NCI-H2029 treated with DMSO at 0.1 percent for 48 hours (cell line): ENCODE data around the gene DOCK9.

ENCODE experiments used
- DNase-seq: peaks from one replicate; lab custom pipeline; 2025; lab: John Stamatoyannopoulos, UW

The DOCK9 gene

DNA sequence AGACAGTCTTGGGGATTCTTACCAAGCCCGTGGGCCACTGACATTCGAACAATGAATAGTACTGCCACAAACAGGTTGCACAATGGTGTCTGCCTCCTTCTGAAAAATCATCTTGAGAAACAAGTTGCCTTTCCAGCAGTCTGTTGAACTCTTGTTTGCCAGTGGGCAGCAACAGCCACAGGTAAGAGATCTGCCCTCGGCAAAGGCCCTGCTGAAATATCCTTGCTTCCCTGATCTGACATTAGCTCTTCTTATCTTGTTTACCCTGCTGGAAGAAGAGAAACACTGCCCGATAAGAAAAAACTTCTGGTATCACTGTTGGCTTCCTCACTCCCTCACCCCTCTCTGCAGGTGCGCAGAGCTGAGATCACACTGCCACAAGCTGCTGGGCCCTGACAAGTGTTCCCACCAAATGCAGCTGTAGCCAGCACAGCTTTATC, 2.0 kb downstream of the DOCK9 start:
- DNase-seq: no peak

DNA sequence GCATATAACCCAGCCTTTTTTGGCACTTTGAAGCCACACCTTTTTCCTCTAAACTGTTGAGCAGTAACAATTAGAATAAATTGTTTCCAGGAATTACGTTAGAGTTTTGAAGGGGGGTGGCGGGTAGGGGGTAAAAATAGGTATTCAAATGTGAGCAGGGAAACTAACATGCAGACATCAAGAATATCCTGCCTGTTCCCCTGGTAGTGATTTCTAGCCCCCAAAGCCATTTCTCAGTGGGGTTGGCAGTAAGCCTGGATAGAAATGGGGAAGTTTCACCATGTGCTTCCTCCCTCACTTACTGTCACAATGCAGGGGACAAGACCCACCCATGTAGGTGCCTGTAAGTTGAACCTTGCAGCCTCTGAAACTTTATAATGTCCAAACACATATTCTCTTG, 3.8 kb downstream of the DOCK9 start:
- DNase-seq: no peak

DNA sequence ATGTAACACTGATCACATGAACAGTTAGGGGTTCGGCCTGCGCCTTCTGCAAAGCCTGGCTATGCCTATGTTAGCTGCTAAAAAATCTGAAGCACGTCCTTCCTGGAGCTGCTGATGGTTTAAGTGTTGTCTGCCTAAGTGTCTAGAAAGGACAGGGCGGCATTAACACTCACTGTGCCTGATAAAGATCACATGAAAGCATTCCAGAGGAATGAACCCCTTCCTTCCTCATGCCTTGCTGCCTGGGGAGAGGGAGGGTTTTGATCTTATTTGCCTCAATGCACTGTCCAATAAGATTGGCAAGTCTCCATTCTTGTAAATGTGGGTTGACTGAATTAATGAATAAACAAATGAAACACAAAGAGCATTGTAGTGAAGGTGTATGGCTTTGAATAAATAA, 5.2 kb downstream of the DOCK9 start:
- DNase-seq: no peak

DNA sequence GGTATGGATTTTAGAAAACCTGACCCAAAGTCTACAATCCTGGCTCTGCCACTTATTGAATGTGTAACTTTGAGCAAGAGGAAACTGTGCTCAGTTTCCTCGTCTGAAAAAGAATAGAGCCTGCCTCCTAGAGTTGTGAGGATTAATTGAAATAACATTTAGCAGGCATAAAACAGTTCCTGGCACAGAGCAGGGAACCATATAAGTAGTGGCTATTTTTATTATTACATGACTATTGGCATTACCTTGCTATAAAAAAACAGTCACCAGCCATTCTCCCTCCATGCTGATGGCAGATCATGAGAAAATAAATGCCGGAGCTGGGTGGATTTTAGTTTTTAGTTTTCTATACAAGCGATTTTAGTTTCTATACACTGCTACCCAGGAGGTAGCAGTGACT, 5.8 kb downstream of the DOCK9 start:
- no peak for DNase-seq

DNA sequence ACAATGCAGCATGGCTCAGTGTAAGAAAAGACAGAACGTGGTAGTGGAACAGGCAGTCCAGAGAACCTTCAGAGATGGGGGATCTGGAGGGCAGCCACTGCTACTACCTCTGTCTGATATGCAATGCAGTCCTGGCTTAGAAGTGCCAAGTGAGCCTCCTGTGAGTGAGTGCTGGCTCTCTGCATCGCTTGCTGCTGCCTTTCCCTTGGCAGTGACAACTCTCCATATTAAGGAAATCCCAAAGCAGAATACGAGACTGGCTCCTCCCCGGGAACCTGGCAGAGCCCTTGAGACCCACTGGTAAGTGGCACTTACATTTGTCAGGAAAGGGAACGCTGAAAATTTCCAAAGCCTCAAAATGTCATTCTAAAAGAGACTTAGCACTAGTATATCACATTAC, 7.5 kb downstream of the DOCK9 start:
- DNase-seq: no peak

DNA sequence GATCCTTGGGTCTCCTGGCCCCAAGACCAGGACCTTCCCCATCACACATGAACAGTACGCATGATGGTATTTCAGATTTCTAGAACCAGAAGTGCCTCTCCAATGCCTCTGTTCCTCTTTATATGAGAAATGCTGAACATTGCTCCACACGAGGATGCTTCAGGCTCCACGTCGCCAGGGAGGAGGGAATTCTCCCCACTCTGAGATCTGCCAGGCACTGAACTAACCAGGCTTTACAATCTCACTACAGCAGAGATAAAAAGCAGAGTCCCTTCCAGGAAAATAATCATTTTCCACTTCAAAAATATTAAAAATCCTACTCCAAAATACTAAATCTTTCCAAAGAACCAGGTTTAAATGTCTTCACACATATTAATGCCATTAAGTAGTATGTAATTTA, 10.4 kb downstream of the DOCK9 start:
- DNase-seq: no peak

DNA sequence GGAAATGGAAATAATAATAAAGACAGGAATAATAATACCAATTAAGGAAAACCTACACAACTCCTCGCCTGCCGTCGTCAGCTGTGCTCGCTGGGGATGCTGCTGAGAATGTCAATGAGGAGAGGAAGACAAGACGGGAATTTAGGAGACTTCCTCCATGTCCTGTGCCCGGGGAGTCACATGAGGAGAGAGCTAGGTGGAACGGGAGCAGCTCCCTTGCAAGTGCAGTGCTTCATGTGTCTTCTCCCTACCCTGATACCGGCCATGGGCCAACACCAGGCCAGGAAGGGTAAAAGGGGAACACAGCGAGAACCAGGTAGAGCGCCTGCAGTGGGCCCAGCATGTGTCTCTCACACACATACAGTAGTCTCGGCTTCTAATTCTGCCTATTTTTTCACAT, 11.8 kb downstream of the DOCK9 start:
- DNase-seq: no peak

DNA sequence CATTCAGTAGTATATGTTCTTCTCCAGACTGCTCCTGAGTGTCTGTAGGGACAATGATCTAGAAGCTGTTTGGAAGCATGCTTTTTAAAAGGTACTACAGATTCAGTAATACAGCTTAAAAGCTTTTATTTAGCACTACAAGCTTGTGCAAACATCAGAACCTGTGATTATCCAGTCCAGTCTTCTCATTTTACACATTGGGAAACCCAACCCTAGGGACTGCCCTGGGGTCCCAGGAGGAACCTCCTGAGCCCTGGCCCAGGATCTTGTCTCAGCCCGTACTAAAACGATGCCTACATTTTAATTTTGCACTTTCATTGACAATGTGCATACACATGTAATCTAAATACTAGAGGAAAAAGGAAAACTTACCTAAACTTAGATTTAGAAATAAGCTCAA, 12.5 kb downstream of the DOCK9 start:
- DNase-seq: no peak

DNA sequence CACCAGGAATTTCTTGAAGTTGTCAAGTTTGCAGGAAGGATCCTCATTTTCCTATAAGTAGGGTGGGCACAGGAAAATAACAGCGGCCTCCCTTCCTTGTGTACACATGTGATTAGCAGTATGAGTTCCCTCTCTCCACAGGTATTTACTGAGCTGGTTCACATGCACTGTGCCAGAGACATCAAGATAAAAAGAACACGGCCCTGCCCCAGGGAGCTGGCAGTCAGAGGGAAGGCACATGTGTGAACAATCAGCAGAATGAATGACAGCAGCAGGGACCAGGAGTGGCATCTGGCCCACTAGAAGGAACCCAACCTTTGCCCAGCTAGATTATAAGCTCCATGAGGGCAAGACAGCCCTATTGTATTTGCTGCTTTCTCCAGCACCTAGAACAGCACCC, 13.9 kb downstream of the DOCK9 start:
- no peak for DNase-seq

DNA sequence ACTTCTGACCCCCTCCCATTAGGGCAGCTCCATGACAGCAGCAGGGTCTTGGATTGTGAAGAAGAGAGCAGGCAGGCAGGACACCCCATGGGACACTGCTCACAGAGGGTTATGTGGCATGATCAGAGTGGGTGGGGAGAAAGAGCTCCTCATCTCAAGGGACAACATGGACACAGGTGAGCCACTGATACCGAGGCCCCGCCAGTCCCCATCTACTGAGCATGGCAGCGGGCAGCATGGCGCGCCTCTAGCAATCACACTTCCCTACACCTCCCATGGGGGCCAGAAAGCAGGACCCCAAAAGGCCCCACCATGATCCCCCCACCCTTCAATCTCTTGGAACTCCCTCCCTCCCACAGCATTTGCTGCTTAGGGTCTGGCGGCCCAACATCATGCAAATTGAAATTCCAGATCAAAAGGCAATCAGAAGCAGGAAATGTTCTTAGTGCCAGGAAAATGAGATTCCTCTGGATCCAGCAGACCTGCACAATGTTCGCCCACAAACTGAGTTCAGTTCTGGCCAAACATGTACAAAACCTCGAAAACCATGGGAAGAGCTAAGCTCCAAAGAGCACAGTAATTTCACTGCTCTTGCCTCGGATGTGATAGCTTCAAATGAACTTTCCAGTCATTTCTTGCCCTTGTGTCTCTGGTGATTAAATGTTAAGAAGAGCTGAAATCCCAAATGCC, 14.8 kb downstream of the DOCK9 start:
- DNase-seq: no peak

DNA sequence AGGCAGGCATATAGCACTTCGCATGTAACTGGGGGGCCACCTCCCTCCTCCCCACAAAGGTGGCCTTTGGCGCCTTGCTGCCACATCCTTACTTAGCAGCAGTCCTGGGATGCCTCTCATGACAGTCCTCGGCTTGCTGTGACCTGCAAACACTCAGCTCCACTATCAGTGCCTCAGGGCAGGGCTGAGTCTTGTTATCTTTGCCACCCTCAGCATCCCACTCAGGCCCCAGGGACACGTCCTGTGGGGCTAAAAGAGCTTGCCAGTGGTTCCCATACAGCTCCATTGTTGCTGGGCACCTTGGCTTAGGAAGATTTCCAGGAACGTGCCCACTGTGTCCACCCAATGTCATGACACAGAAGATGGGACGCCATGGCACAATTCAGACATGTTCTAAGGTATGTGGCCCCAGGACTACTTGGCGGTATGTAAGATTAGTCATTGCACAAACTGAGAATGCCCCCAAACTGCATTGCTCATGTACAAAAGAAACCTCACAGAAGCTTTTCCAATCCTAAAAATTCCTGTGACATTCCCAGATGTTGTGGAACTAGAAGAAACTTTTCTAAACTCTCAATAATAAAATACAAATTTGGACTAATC, 16.3 kb downstream of the DOCK9 start:
- DNase-seq: no peak

DNA sequence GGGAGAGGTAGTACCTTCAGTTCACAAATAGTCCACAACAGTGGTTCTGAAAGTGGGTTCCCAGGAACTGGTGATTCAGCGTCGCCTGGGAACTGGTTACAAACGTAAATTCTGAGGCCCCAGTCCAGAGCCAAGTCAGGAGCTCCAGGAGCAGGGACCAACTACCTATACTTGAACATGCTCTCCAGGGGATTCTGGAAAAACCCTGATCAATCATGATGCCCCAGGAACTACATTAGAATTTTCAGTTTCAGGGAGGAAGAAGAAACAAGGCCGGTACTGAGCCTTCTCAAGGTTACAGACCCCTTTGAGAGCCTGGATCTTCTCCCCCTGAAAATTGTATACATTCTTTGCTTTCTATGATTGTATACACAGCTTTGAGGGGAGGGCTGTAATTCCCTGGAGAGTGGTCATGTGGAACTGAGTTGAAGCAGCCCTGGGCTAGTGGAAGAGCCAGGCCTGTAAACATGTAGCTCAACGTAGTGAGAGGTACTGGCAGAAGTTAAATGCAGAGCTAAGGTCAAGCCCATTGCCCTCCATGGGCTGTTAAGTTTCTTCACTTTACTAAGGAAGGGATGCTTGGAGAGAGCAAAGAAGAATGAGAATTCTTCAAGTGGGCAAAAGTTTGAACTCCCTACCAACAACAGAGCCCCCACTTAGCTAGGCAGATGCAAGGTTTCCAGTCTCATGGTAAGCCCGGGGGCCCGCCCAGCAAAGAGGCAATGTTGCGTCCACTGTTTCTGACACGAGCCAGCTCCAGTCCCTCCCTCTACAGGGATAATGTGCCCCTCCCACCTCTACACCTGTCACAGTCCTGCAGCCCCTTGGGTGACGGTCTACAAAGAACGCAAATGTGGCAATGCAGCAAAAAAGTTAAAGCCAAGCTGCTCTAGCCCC, 17.0 kb downstream of the DOCK9 start:
- no peak for DNase-seq

DNA sequence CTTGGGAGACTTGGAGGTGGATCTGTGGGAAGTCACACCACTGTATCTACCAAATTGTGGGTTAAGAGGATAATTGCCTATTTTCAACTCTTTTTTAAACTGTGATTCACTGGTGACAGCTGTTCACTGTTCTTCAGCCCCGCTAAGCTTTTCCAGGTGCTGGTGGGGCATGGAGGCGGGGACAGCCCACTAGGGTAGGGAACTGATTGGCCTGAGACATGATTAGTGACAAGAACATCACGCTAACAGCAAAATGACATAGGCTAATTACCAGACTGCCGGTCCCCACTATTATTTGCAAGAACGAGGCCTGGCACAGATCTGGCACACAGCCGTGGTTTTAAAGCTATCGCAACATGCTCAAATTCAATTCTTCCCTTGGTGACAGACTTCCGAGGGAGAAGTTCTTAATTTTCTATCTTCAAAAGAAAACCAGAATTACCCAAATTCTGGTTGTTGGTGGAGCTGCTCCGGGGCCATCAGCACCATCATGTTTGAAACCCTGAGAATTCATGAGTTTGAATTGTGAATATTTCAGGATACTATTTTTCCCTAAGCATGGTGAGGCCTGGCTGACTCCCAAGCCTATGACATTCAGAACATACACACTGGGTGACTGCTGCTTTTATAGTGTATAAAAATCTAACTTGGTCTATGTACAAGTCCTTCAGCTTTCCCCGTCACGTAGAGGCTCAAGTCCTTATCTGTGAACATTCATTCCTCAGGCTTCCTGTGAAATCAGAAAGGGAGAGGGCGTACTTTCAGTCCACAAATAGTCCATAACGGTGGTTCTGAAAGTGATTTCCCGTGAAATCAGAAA, 17.9 kb downstream of the DOCK9 start:
- no peak for DNase-seq

DNA sequence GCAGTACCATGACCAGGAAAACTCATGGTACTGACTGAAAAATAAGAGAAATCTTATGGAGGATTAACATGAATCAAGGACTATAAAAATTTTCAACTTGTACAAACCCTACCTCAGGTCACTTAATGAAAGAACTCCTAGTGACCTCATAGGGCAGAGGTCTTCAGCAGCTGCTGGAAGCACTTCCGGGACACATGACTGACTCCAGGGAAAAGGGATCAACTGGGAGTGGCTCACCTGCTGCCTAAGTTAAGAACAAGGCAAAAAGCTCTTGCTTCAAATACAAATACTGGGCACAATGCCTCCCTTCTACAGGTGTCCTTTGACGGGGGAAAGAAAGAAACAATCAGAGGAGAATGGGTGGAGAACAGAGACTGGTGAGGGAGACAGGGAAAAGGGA, 18.6 kb downstream of the DOCK9 start:
- no peak for DNase-seq

DNA sequence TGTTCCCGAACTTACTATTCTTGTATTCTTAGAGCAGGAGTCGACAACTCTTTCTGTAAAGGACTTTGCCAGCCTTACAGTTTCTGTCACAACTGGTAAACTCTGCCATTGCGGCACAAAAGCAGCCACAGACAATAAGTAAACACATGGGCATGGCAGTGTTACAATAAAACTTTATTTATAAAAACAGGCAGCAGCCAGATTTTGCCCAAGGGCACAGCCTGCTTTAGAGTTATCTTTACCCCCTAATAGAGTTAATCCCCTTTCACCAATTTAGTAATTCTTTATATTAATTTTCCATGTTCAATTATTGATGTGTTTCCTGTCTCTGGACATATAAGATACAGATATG, 19.4 kb downstream of the DOCK9 start:
- no peak for DNase-seq

DNA sequence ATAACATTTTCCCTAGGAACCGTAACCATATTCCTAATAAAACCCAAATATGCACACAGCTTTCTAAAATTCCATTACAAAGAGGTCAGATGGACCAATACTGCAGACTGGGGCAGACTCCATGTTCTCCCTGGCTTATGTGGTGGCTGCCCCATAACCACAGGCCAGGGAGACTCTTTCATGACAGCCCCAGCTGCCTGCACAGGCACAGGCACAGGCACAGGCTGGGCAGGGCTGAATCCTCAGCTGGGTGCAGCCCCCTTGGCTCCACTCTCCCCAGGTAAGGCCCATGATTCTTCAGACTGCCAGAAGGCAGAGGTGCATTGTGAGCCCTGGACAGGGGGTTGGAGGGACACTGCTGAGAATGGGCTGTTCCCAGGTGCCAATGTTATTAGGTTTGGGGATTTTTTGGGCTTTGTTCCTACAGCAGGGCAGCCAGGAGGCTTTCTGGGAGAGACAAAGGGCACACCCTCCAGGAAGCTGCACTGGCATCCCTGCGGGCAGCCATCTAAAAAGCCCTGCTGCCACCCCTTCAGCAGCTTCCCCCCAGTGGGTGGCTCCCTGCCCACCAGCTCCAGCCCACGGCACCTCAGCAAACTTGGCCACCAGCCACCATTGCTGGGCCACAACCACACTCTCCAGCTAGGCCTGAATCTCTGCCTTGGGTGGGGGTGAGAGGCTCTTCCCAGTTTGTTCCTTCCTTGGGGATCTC, 20.0 kb downstream of the DOCK9 start:
- no peak for DNase-seq

DNA sequence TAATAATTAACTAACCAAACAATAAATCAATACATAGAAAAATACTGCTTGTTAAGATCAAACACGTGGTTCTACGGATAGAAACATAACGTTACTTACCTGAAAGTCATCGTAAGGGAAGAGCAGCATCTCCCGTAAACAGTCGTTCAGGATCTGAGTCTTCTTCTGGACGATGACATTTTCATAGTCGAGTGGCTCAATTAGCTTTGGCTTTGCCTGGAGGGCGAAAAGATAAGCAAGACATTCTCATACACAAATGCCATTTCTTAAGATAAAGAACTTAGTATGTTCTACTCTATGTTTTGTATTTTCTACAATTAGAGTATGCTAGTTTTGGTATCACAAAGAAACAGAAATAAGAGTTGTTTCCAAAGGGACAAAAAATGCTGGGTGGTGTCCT, 22.5 kb downstream of the DOCK9 start:
- no peak for DNase-seq

DNA sequence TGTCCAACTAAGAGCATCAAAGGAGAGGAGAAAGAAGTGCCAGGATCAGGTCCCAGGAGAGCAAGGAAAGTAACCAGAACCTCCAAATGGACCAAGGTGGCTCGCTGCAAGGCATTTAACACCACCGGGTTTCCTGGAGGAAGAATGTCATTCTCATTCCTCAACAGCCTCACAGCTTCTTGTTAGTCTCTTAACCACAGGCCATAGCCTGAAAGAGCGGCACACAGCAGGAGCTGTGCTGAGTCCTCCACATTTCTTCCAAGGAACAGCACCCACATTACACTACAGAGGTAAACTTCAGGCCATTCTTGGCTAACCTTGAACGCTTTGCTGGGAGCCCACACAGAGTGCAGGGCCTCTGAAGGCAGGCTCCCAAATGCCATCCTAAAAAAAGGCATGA, 23.6 kb downstream of the DOCK9 start:
- DNase-seq: no peak

DNA sequence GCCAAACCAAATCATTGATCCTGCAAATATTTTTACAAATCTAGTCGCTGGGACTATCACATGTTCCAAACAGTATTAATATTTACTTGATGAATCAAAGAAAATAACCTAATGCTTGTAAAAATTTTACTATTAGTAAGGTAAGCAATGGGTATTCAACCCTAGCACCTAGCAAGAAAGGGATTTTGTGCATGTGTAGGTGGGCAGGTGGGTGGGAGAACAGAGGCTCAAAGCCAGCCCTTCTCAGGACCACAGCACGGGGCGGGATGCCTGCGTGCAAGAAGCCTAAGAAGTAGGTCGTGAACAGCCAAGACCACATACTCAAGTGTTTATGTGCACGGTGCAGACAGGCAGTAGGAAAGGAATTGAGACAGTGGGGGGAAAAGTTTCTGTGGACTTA, 26.6 kb downstream of the DOCK9 start:
- no peak for DNase-seq

DNA sequence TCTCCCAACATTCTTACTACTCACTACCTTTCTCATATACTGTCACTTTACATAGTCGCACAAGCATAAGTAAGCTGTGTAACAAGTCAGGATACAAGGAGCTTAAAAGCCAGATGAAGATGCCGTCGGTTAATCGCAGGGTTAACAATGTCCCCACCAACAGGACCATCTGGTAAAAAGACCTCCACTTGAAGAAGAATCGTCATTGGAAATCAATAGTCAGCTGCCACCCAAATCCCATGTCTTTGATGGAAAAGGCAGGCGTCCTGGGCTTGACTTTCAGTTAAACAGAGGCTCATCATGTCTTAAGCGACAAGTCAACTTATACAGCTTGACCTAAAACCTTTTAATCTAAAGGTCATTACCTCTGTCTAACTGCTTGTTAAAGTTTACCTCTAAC, 27.2 kb downstream of the DOCK9 start:
- no peak for DNase-seq

DNA sequence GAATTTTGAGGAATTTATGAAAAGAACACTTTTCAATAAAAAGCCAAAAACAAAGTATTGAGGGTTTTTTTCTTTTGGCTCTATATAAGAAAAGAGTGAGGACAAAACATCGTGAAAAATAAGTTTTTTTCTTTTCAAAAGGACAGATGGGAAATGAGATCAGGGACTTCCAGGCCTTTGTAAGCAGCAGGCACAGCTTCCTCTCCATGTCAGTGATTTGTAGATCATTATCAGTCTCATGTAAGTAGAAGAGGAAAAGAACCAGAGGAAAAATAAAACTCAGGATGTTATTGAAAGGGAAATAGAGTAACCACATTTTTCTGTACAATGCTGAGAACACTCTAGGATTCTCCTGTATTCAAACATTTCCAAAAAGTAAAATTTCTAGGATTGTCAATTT, 29.9 kb downstream of the DOCK9 start:
- DNase-seq: no peak
